AG04449 (cell line): Measurements from ENCODE around the gene CYP4F3.

Experiments
- CTCF ChIA-PET: fragments of 350-600 bp; formaldehyde crosslinking; extraction: SDS; loops from one replicate; lab custom pipeline; 2021; ENCODE audit warnings: antibody characterized with exemption; lab: Yijun Ruan, JAX
- POLR2A ChIA-PET: fragments of 400-600, 350-600 bp; formaldehyde crosslinking; extraction: SDS; loops from one replicate; lab custom pipeline; 2020; ENCODE audit warnings: antibody characterized with exemption, inconsistent platforms; lab: Yijun Ruan, JAX
- DNase-seq: peaks from one replicate; pipeline ENCODE4 v3.0.0-alpha.2; 2010; ENCODE audit warnings: low read depth, low spot score
- H3K4me3 ChIP-seq: 2 replicates; pipeline ENCODE4 v1.5.1; 2011; ENCODE audit warnings: low read depth, mild to moderate bottlenecking, control low read depth, low read length
- TF ChIP-seq, protein P1 (sequence below): IDR thresholded peaks from one replicate; pipeline ENCODE4 v1.5.1; 2011; ENCODE audit warnings: mild to moderate bottlenecking, moderate library complexity, low read length, control low read depth, inconsistent platforms; ENCODE audit not compliant: insufficient read depth; ENCODE audit errors: missing control alignments

CYP4F3 gene

GRCh38 chr19:15621801-15622200 lies 18.9 kb upstream of the CYP4F3 start:
- ChIA-PET POLR2A (no interaction called here), CTCF (no interaction called here)
- no peak overlapping the region for H3K4me3 ChIP-seq

GRCh38 chr19:15622991-15623390 lies 17.7 kb upstream of the CYP4F3 start:
- CTCF ChIA-PET = no interaction called here
- no peak overlapping the region for H3K4me3 ChIP-seq
- POLR2A ChIA-PET = no interaction called here
- DNase-seq = no peak
- TF ChIP-seq, protein P1, sequence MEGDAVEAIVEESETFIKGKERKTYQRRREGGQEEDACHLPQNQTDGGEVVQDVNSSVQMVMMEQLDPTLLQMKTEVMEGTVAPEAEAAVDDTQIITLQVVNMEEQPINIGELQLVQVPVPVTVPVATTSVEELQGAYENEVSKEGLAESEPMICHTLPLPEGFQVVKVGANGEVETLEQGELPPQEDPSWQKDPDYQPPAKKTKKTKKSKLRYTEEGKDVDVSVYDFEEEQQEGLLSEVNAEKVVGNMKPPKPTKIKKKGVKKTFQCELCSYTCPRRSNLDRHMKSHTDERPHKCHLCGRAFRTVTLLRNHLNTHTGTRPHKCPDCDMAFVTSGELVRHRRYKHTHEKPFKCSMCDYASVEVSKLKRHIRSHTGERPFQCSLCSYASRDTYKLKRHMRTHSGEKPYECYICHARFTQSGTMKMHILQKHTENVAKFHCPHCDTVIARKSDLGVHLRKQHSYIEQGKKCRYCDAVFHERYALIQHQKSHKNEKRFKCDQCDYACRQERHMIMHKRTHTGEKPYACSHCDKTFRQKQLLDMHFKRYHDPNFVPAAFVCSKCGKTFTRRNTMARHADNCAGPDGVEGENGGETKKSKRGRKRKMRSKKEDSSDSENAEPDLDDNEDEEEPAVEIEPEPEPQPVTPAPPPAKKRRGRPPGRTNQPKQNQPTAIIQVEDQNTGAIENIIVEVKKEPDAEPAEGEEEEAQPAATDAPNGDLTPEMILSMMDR = no peak

More at GRCh38 chr19:15621801-15622200, 18.9 kb upstream of the CYP4F3 start:
- no peak for DNase-seq
- TF ChIP-seq, protein P1 = no peak

DNA sequence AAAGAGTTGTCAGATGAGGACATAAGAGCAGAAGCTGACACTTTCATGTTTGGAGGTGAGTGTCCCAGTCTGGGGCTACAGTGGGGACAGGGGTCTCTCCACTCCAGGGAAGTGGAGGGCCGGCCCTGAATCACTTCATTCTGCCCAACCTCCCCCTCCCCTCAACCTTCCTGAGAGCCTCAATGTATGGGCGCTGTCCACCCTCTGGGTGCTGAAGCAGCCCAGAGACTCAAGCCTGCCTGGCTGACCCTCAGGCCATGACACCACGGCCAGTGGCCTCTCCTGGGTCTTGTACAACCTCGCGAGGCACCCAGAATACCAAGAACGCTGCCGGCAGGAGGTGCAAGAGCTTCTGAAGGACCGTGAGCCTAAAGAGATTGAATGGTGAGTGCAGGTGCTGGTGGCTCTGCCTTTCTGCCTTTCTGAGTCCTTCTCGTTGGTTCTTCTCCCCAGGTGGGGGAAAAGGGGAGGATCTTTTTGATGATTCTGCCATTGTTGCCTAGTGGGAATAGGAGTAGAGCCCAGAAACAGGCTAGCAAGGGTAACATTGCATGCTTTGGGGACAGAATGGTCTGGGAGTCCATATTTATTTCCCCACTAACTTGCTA lies 16.9 kb upstream of the CYP4F3 start:
- ChIA-PET CTCF (no interaction called here), POLR2A (no interaction called here)
- TF ChIP-seq, protein P1 = no peak
- no peak for DNase-seq
- H3K4me3 ChIP-seq = no peak overlapping the region

GRCh38 chr19:15628236-15629002 lies 12.3 kb upstream of the CYP4F3 start:
- no peak for DNase-seq
- ChIA-PET CTCF (interaction anchor here (0.6 kb wide), 1 partner anchor 557 kb away, joined by 4 read pairs; the partner anchor contains the start of gene FAM32A), POLR2A (no interaction called here)
- no peak overlapping the region for H3K4me3 ChIP-seq
- TF ChIP-seq, protein P1 = no peak

GRCh38 chr19:15629003-15629880 lies 11.5 kb upstream of the CYP4F3 start:
- DNase-seq = no peak
- no peak overlapping the region for H3K4me3 ChIP-seq
- CTCF ChIA-PET = interaction anchor here (0.6 to 2.6 kb wide), 13 partner anchors 15 to 758 kb away, joined by 3 to 12 read pairs (median 4); partner anchors contain the start of genes CYP4F12 and FAM32A
- POLR2A ChIA-PET = no interaction called here
- TF ChIP-seq, protein P1 = peak; percentile 88
